Tibial nerve (tissue), 4 donors: ENCODE results near the gene CARD9.

Experiments used
- EP300 ChIP-seq, 2 donors: sonication (generic); formaldehyde crosslinking; IDR thresholded peaks; one replicate each; pipeline ENCODE4 v1.6.1; 2017; ENCODE audit warnings: antibody characterized with exemption in 2 of 2, mild to moderate bottlenecking in 1 of 2
- TF ChIP-seq, protein P1 (sequence below), 5 experiments: fragments of 200-600 bp in 3 of 5; fragments of 450-650 bp in 2 of 5; sonication (generic) in 3 of 5; IDR thresholded peaks; one replicate each; pipeline ENCODE4 v1.5.1; 2016 to 2019; ENCODE audit warnings: antibody characterized with exemption in 5 of 5, mild to moderate bottlenecking in 3 of 5, moderate library complexity in 2 of 5

DNA sequence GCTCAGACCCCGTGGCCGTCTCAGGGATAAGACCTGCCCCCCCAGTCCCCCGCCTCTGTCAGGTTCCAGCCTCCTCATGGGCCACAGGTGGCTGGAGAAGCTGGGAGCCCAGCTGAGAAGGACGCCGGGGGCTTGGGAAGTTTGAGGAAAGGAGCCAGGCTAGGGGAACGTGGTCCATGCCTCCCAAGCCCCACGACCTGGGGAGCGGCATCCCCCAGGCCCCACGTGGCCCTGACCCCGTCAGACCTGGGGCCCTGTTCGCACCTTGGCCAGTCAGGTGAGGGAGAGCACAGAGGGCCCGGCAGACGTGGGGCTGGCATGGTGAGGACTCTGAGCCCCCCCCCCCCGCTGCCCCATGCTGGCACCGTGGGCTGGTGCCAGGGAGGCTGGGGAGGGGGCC is 42.4 kb downstream of the CARD9 start:
- TF ChIP-seq, protein P1, sequence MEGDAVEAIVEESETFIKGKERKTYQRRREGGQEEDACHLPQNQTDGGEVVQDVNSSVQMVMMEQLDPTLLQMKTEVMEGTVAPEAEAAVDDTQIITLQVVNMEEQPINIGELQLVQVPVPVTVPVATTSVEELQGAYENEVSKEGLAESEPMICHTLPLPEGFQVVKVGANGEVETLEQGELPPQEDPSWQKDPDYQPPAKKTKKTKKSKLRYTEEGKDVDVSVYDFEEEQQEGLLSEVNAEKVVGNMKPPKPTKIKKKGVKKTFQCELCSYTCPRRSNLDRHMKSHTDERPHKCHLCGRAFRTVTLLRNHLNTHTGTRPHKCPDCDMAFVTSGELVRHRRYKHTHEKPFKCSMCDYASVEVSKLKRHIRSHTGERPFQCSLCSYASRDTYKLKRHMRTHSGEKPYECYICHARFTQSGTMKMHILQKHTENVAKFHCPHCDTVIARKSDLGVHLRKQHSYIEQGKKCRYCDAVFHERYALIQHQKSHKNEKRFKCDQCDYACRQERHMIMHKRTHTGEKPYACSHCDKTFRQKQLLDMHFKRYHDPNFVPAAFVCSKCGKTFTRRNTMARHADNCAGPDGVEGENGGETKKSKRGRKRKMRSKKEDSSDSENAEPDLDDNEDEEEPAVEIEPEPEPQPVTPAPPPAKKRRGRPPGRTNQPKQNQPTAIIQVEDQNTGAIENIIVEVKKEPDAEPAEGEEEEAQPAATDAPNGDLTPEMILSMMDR (IDR thresholded peaks at IDR 0.05) = no peak
- TF ChIP-seq EP300 (IDR thresholded peaks at IDR 0.05) = no peak
